GM12892 (cell line): ENCODE data around the gene LHFPL2.

Experiments
- POLR2A ChIP-seq: IDR thresholded peaks from 2 replicates; pipeline ENCODE4 v1.6.1; 2011; ENCODE audit warnings: low read depth, low read length, control low read depth
- POLR2AphosphoS5 ChIP-seq: IDR thresholded peaks from 2 replicates; pipeline ENCODE4 v1.6.1; 2011; ENCODE audit warnings: low read depth, low read length, control low read depth
- TAF1 ChIP-seq: IDR thresholded peaks from 2 replicates; pipeline ENCODE4 v1.6.1; 2011; ENCODE audit warnings: low read depth, mild to moderate bottlenecking, control low read depth, low read length, borderline replicate concordance

- TF ChIP-seq TAF1 = no peak
- TF ChIP-seq POLR2AphosphoS5 = no peak
- no peak for TF ChIP-seq POLR2A
These were observed 57.4 kb downstream of the LHFPL2 start for GRCh38 chr5:78591138-78591612.
